OCI-M2 (cell line): ENCODE results near the gene CMTM1.
"Not testable (repeated sequence)": the region's sequence is repeated elsewhere in the genome, so short reads cannot be mapped to it uniquely, and the experiment has no call there.

ENCODE experiments used
- DNase-seq: peaks from one replicate; lab custom pipeline; 2025; ENCODE audit not compliant: unreplicated experiment; lab: John Stamatoyannopoulos, UW

The CMTM1 gene

GRCh38 chr16:66588981-66589713 lies 22.9 kb downstream of the CMTM1 start:
- DNase-seq = no peak

GRCh38 chr16:66590322-66590721 lies 24.1 kb downstream of the CMTM1 start:
- no peak for DNase-seq

GRCh38 chr16:66591018-66591417 lies 24.8 kb downstream of the CMTM1 start:
- DNase-seq = no peak

DNA sequence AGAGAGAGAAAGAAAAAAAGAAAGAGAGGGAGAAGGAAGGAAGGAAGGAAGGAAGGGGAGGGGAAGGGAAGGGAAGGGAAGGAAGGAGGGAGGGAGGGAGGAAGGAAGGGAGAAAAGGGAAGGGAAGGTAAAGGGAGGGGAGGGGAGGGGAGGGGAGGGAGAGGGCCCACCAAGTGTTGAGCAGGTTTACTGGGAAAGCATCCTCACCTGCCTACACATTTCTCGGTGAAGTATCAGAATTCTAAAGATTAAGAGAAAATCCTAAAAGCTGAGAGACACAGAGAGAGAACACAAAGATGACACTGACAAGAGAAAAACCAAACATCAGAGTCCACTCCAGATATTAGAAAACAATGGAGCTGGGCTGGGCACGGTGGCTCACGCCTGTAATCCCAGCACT lies 26.0 kb downstream of the CMTM1 start:
- DNase-seq = no peak

- no peak for DNase-seq
Measured at GRCh38 chr16:66592814-66593213, 26.6 kb downstream of the CMTM1 start.

DNA sequence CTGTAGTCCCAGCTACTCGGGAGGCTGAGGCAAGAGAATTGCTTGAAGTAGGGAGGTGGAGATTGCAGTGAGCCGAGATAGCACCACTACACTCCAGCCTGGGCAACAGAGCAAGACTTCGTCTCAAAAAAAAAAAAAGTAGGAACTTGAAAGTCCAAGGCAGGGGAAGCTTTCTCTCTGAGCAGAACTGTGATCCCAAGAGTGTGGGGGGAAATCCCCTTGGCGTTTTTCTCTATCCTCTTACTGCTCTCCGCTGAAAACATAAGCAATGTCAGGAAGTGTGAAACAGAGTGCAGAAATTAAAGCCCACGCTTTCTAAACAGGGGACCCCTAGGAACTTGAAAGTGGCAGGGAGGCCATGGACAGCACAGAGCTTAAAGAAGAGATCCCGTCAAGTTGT lies 28.5 kb downstream of the CMTM1 start:
- no peak for DNase-seq

DNA sequence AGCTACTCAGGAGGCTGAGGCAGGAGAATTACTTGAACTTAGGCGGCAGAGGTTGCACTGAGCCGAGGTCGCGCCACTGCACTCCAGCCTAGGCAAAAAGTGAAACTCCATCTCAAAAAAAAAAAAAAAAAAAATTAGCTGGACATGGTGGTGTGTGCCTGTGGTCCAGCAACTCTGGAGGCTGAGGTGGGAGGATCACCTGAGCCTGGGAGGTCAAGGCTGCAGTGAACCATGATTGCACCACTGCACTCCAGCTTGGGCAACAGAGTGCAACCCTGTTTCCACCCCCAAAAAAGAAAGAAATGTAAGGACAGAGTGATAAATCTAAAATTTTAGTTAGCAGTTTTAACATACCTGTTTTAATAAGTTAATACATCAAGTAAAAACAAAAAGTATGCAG lies 30.3 kb downstream of the CMTM1 start:
- DNase-seq = not testable (repeated sequence)

DNA sequence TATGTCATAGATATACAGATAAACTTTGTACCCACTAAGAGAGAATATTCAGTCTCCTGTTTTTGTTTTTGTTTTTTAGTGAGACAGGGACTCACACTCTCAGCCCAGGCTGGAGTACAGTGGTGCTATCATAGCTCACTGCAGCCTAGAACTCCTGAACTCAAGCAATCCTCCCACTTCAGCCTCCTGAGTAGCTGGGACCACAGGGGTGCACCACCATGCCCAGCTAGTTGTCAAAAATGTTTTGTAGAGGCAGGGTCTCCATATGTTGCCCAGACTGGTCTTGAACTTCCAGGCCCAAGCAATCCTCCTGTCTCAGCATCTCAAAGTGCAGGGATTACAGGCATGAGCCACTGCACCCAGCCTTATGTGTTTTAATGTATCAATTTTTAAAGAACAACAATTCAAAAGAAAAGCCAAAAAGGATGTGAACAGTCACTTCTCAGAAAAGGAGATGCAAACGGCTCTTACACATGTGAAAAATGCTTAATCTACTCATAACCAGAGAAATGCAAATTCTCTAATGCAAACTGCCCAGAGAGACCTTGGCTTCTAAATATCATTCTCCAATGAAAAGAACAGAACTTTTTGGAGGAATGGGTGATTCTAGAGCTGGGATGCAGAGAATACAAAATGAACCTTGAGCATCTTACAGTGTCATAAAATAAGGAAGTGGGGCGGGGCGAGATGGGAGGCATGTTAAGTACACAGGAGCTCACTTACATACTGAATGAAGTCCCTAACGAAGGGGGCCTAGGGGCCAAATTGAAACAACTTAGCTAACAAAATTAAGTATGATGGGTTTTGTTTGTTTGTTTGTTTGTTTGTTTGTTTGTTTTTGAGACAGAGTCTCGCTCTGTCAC lies 31.0 kb downstream of the CMTM1 start:
- DNase-seq = no peak

DNA sequence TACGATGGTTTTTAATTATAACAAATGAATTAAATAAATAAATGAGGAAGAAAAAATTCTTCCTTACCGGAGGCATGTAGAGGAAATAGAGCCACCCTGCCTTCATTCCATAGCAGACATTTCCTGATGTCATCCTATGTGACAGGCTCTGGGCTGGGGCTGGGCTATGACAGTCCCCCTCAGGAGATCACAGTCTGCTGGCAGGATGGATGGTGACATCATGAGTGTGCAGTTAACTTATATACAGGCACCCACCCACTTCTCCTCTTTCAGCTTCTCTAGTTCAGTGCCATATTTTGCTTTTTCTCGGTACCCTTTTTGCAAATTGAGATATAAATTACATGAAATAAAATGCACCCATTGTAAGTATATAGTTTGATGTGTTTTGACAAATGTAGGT lies 31.9 kb downstream of the CMTM1 start:
- DNase-seq = no peak

DNA sequence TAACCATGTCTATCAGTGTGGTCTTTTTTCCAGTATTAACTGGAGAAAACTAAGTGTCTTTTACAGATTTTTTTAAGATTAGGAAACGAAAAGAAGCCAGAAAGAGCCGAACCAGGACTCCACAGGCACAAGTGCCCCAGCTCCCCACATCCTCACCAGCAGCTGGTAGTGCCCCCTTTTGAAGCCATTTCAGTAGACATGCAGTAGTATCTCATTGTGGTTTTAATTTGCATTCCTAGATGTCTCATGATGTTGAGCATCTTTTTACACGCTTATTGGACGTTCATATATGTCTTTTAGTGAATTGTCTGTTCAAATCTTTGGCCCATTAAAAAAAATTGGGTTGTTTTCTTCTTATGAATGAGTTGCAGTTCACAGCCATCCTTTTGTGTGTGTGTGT lies 33.5 kb downstream of the CMTM1 start:
- no peak for DNase-seq

GRCh38 chr16:66600477-66600876 lies 34.2 kb downstream of the CMTM1 start:
- DNase-seq = no peak

GRCh38 chr16:66601471-66601870 lies 35.2 kb downstream of the CMTM1 start:
- DNase-seq = no peak

GRCh38 chr16:66603537-66604375 lies 37.5 kb downstream of the CMTM1 start:
- DNase-seq = no peak

DNA sequence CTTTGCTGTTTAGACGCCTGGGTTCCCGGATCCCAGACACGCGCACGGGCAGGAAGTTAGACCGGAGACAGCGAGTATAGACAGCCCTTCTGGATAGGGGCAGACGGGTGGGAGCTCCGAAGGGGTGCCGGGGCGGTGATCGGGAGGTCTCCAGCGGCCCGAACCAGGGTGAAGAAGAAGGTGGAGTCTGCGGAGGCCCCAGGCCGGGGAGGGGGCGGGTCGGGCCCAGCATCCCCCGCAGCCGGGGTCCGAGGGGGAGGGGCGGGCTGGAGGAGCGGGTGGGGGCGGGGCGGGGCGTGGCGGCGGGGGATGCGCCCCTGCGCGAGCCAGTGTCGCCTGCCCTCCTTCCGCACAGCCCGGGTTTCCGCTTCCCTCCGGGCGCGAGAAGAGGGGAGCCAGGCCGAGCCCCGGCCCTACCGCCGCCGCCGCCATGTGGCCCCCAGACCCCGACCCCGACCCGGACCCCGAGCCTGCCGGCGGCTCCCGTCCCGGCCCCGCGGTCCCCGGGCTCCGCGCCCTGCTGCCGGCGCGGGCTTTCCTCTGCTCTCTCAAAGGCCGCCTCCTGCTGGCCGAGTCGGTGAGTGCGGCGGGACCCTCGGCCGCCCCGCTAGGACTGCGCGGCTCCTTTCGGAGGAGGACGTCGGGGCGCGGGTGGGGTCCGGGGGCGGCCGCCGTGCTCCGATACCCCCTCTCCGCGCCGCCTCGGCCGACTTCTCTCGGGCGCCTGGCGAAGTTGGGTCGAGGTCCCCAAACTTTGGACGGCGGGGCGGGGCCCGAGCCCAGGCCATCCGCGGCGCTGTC lies 38.3 kb downstream of the CMTM1 start, which contains the start of gene CMTM3:
CMTM3 (plus strand) TSS at position 329 of the 801 bp plus-strand sequence; CDS start at position 431, 102 bp downstream.
- DNase-seq = no peak

GRCh38 chr16:66605177-66605978 lies 39.1 kb downstream of the CMTM1 start:
- no peak for DNase-seq

DNA sequence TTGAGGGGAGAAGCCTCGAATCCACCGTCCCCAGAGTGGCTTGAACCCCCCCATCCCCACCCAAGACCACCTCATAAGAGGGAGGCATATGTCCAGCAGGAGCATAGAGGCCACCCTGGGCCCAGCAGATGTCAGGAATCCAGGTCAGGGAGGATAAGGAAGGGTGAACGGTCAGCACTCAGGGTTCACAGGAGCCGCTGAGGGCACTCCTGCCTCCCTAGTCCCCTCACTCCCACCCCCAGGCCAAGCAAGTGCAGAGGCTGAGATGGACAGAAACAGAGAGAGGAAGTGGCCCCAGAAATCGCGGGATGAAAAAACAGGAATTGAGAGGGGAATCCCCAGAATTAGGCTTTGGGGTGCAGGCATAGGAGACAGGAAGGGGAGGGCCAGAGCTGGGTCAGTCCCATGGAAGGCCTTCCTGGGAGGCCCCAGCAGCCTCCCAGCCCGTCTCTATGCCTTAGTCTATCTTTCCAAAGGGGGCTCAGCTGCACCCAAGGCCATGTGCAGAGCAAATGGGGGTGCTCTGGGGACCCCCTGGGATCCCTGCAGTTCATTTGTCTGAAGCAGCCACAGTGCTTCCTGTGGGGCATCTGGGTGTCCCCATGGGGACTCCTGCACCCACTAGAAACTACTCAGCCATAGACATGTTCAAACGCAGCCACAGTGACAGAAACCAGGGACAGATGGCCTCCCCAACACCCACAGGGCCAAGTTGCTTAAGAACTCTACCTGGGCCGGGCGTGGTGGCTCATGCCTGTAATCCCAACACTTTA lies 39.9 kb downstream of the CMTM1 start:
- no peak for DNase-seq

DNA sequence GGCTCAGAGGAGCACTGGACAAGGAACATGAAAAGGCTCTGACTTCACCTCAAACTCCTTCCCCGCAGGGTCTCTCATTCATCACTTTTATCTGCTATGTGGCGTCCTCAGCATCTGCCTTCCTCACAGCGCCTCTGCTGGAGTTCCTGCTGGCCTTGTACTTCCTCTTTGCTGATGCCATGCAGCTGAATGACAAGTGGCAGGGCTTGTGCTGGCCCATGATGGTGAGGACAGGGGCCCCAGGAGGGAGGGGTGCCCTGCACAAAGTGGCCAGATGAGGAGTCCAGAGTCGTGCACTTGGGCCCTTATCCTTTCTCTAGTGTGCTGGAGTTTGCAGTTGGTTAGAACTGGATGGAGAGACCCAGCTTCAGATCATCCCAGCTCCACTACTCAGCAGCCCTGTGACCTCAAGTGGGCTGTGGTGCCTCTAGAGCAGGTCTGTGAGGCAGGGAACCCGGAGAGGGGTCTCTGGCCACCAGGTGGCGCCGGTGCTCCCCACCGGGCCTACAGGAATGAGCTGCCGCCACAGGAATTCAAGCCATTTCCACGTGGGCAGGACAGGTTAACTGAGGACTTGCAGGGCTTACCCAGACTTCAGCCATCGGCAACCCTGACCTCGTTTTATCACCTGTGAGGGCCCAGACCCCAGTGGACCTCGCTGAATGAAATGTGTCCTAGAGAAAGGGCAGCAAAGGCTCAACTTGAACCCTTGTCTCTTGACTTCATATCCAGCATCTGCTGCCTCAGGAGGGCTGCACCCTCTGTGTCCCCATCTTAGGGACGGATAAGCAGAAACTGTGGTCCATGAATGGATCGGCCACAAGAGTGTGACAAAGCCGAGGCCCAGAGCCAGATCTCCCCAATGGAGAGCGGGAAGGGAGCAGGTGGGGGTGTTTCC lies 42.3 kb downstream of the CMTM1 start:
- DNase-seq = peak; percentile 22

GRCh38 chr16:66609139-66609510 lies 42.9 kb downstream of the CMTM1 start:
- DNase-seq = no peak
